Activated CD4-positive, alpha-beta T cell treated with anti-CD3 and anti-CD28 coated beads, Interleukin-2, amount 10 ng/mL, durations not matched to agents 7 days and 5 days (primary cell): ENCODE results near the gene SFTPB. TPM values are rescaled to one million over a fixed set of nuclear protein-coding genes. Genes with fewer than 3 reads are reported as not detected.

Experiments used
- CTCF ChIA-PET: fragments of 350-600 bp; sonication (Branson Sonifier 250); formaldehyde crosslinking; loops from one replicate; lab custom pipeline; 2021; ENCODE audit warnings: antibody characterized with exemption; lab: Charles Lee
- POLR2A ChIA-PET: fragments of 350-600 bp; sonication (Branson Sonifier 250); formaldehyde crosslinking; loops from one replicate; lab custom pipeline; 2021; ENCODE audit warnings: antibody characterized with exemption; lab: Charles Lee
- DNase-seq: peaks from one replicate; pipeline ENCODE4 v3.0.0-alpha.2; 2020
- H3K27ac Mint-ChIP-seq: one replicate; pipeline ENCODE4 v1.8.0; 2021; ENCODE audit warnings: mild to moderate bottlenecking, moderate library complexity, mixed read lengths
- H3K27me3 Mint-ChIP-seq: one replicate; pipeline ENCODE4 v1.8.0; 2021; ENCODE audit warnings: mixed read lengths
- H3K36me3 Mint-ChIP-seq: one replicate; pipeline ENCODE4 v1.8.0; 2021; ENCODE audit warnings: low read depth, mixed read lengths
- H3K4me1 Mint-ChIP-seq: one replicate; pipeline ENCODE4 v1.8.0; 2021; ENCODE audit warnings: mixed read lengths
- H3K4me3 Mint-ChIP-seq: one replicate; pipeline ENCODE4 v1.8.0; 2021; ENCODE audit warnings: mild to moderate bottlenecking, moderate library complexity, mixed read lengths
- H3K9me3 Mint-ChIP-seq: one replicate; pipeline ENCODE4 v1.8.0; 2021; ENCODE audit warnings: mixed read lengths
- total RNA-seq, 2 experiments: library from RNA; stranded (reverse); gene quantifications; one replicate each; pipeline ENCODE4 v1.2.3, GENCODE V29; 2021

Gene SFTPB
- total RNA-seq, 2 experiments from 2014 or later, result not detected

GRCh38 chr2:85613717-85614515 is 54.1 kb downstream of the SFTPB start:
- H3K27me3 Mint-ChIP-seq, result no peaks in the 10 kb centered on the region
- POLR2A ChIA-PET, result no interaction called here
- H3K9me3 Mint-ChIP-seq, result no peaks in the 10 kb centered on the region
- DNase-seq, result no peak
- peaks cover 22% of the 10 kb centered on the region for H3K36me3 Mint-ChIP-seq
- H3K4me1 Mint-ChIP-seq, result peaks cover 42% of the 10 kb centered on the region
- peak overlapping the region; percentile 38 for H3K4me3 Mint-ChIP-seq
- no peak overlapping the region for H3K27ac Mint-ChIP-seq
- CTCF ChIA-PET, result interaction anchor here (0.6 to 0.9 kb wide), 3 partner anchors 22 to 75 kb away, joined by 3 to 4 read pairs (median 3); partner anchors contain the start of genes GGCX and MAT2A

DNA sequence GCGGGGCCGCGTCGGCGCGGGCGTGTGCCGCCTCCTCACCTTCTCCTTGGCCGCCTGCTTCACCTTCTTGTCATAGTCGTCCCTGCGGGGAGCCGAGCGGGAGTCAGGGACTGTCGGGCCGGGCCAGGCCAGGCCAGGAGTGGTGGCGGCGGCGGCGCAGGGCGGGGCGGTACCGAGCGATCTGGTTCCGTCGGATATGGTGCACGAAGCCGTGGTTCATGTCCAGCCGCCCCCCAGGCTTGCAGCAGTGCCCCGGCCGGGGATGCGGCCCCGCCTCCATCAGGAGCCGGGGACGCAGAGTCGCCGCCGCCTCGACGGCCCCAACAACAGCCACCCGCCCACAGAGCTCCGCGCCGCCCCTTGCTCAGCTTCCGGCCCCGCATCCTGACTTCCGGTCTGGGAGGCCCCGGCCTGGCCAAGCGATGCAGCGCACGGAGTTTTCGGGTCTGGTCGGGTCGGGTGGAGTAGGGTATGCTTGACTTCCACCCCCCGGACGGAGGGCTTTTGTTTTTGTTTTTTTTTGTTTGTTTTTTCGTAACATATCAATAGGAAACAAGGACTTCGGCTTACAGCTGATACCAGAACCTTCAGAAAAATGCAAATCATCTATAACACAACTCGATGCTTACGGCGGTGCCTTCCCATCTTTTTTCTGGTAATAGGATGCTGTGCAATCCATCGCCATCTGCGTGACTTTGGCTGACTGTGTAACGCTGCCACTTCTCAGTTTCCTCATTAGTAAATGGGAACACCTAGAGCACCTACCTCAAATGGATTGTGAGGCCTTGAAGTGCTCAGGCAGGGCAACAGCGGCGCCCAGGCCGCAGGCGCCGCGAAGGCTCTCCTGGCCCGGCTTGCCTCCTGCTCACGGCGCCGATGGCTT is 56.1 kb downstream of the SFTPB start, which contains the start of gene C2orf68:
Gene C2orf68, minus strand, starts transcription at position 362 of the 883 bp plus-strand sequence. Its CDS starts 82 bp downstream, at position 280.
- Mint-ChIP-seq H3K27ac (peak within 1 kb of the TSS; percentile 91), H3K9me3 (no peaks in the 10 kb centered on the region), H3K4me3 (peak within 1 kb of the TSS; percentile 90), H3K4me1 (peaks cover 34% of the 10 kb centered on the region), H3K27me3 (no peaks in the 10 kb centered on the region), H3K36me3 (peaks cover 29% of the 10 kb centered on the region)
- DNase-seq, result peak; percentile 89
- ChIA-PET POLR2A (interaction anchor here (0.5 to 1.0 kb wide), 4 partner anchors 11 to 1812 kb away, joined by 3 to 7 read pairs (median 4); no protein-coding TSS in a partner anchor), CTCF (interaction anchor here (0.7 to 2.2 kb wide), 10 partner anchors 8 to 94 kb away, joined by 3 to 8 read pairs (median 3); partner anchors contain the start of gene TMEM150A)

GRCh38 chr2:85611217-85611704 is 56.7 kb downstream of the SFTPB start:
- H3K27me3 Mint-ChIP-seq, result no peaks in the 10 kb centered on the region
- peak overlapping the region; percentile 90 for H3K4me3 Mint-ChIP-seq
- peaks cover 29% of the 10 kb centered on the region for H3K36me3 Mint-ChIP-seq
- ChIA-PET CTCF (interaction anchor here (0.6 to 2.2 kb wide), 9 partner anchors 11 to 591 kb away, joined by 3 to 8 read pairs (median 3); no protein-coding TSS in a partner anchor), POLR2A (interaction anchor here (0.7 to 1.0 kb wide), 2 partner anchors 10 to 240 kb away, joined by 4 to 7 read pairs; no protein-coding TSS in a partner anchor)
- DNase-seq, result no peak
- peaks cover 33% of the 10 kb centered on the region for H3K4me1 Mint-ChIP-seq
- H3K9me3 Mint-ChIP-seq, result no peaks in the 10 kb centered on the region
- peak overlapping the region; percentile 91 for H3K27ac Mint-ChIP-seq

Other genes with a start within 250 kb of the SFTPB start
- under 1 TPM; 0.10 to 0.77 TPM for gene SH2D6, start 249.5 kb downstream of the SFTPB start, total RNA-seq
- gene MAT2A, start 129.0 kb downstream of the SFTPB start, total RNA-seq, result 100 to 1,000 TPM; 263 to 269 TPM
- gene GGCX, start 106.7 kb downstream of the SFTPB start, total RNA-seq, result 10 to 100 TPM; 20.8 to 22.8 TPM
- gene VAMP8, start 90.6 kb downstream of the SFTPB start, total RNA-seq, result 100 to 1,000 TPM; 131 to 149 TPM
- gene VAMP5, start 83.8 kb downstream of the SFTPB start, total RNA-seq, result 10 to 100 TPM; 61.5 to 67.4 TPM
- gene RNF181, start 72.5 kb downstream of the SFTPB start, total RNA-seq, result 100 to 1,000 TPM in 1 of 2 experiments, 10 to 100 TPM in 1; 89.7 to 106 TPM
- gene TMEM150A, start 65.5 kb downstream of the SFTPB start, total RNA-seq, result 1 to 10 TPM; 1.5 to 1.7 TPM
- gene C2orf68, start 56.1 kb downstream of the SFTPB start, total RNA-seq, result 10 to 100 TPM; 46.1 to 55.3 TPM
- gene USP39, start 52.0 kb downstream of the SFTPB start, total RNA-seq, result 10 to 100 TPM; 71.9 to 77.0 TPM
- 10 to 100 TPM; 72.9 to 75.5 TPM for gene GNLY, start 26.2 kb upstream of the SFTPB start, total RNA-seq
- under 1 TPM; 0.10 to 0.12 TPM for gene ATOH8, start 85.8 kb upstream of the SFTPB start, total RNA-seq
- 10 to 100 TPM; 36.3 to 36.8 TPM for gene ST3GAL5, start 220.8 kb upstream of the SFTPB start, total RNA-seq